Glutamatergic neuron (in vitro differentiated cells): ENCODE data around the gene TOB2. TPM values are rescaled to one million over a fixed set of nuclear protein-coding genes. Genes with fewer than 3 reads are reported as not detected.

Source experiments
- DNase-seq: peaks from one replicate; pipeline ENCODE4 v3.0.0; 2022
- H3K27ac Mint-ChIP-seq: one replicate; pipeline ENCODE4 v1.8.0; 2020; ENCODE audit warnings: mild to moderate bottlenecking, mixed read lengths, inconsistent platforms; ENCODE audit not compliant: unreplicated experiment
- H3K27me3 Mint-ChIP-seq: one replicate; pipeline ENCODE4 v1.8.0; 2020; ENCODE audit warnings: mild to moderate bottlenecking, moderate library complexity, mixed read lengths, inconsistent platforms; ENCODE audit not compliant: unreplicated experiment
- H3K36me3 Mint-ChIP-seq: one replicate; pipeline ENCODE4 v1.8.0; 2020; ENCODE audit warnings: mild to moderate bottlenecking, mixed read lengths, inconsistent platforms; ENCODE audit not compliant: unreplicated experiment
- H3K4me1 Mint-ChIP-seq: one replicate; pipeline ENCODE4 v1.8.0; 2020; ENCODE audit warnings: mild to moderate bottlenecking, low read depth, mixed read lengths, inconsistent platforms; ENCODE audit not compliant: unreplicated experiment
- H3K4me3 Mint-ChIP-seq: one replicate; pipeline ENCODE4 v1.8.0; 2020; ENCODE audit warnings: mild to moderate bottlenecking, mixed read lengths, inconsistent platforms; ENCODE audit not compliant: unreplicated experiment
- H3K9me3 Mint-ChIP-seq: one replicate; pipeline ENCODE4 v1.8.0; 2020; ENCODE audit warnings: mild to moderate bottlenecking, moderate library complexity, mixed read lengths, inconsistent platforms; ENCODE audit not compliant: unreplicated experiment
- total RNA-seq: library from RNA; stranded (reverse); fragmentation: NEBNext Ultra II Directional; extraction: Animal tissue kit (Norgen Biotek cat#: 25700); gene quantifications from one replicate; pipeline ENCODE4 v1.2.1, GENCODE V29; 2021; ENCODE audit not compliant: unreplicated experiment
- TF ChIP-seq, protein P1 (sequence below): fragments of 200-600 bp; sonication (generic); IDR thresholded peaks from one replicate; pipeline ENCODE4 v1.5.0; 2021; ENCODE audit not compliant: partially characterized antibody, unreplicated experiment

The TOB2 gene
- total RNA-seq, 1 donor from 2014 or later: 43.3 TPM

DNA sequence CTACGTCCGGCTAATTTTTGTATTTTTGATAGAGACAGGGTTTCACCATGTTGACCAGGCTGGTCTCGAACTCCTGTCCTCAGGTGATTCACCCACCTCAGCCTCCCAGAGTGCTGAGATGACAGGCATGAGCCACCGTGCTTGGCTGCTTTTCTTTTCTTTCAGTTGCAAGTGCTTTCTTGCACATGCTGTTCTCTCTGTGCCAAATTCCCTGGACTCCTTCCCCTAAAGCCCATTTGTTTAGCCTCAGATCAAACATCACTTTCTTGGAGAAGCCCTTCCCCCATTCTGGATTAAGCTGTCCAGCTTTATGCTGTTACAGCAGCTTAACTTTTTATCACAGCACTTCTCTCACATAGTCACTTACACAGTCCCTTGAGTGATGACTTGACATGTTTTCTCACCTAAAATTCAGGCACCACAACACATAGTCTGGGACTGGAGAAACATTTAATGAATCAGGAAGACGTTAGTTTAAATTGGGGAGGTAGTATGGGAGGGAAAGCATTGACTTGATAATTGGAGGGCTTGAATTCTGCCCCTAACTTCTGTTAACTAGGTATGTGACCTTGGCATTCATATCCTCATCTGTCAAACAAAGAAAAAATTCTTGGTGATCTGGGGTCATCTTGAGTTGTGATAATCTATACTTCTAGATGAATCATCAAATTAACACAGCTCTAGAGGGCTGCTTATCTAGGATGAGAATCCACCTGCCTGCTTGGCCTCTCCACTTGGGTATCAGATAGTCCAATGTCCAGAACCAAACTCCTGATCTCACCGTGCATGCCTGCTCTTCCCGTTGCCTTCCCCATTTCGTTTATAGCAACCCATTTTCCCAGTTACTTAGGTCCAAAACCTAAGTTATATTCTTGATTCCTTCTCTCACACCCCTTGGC lies 40.7 kb upstream of the TOB2 start:
- Mint-ChIP-seq H3K9me3 (peaks cover 1% of the 10 kb centered on the region), H3K27ac (peak overlapping the region; percentile 19), H3K4me1 (peaks cover 29% of the 10 kb centered on the region), H3K27me3 (peaks cover 5% of the 10 kb centered on the region), H3K4me3 (peak overlapping the region; percentile 35), H3K36me3 (no peaks in the 10 kb centered on the region)
- TF ChIP-seq, protein P1, sequence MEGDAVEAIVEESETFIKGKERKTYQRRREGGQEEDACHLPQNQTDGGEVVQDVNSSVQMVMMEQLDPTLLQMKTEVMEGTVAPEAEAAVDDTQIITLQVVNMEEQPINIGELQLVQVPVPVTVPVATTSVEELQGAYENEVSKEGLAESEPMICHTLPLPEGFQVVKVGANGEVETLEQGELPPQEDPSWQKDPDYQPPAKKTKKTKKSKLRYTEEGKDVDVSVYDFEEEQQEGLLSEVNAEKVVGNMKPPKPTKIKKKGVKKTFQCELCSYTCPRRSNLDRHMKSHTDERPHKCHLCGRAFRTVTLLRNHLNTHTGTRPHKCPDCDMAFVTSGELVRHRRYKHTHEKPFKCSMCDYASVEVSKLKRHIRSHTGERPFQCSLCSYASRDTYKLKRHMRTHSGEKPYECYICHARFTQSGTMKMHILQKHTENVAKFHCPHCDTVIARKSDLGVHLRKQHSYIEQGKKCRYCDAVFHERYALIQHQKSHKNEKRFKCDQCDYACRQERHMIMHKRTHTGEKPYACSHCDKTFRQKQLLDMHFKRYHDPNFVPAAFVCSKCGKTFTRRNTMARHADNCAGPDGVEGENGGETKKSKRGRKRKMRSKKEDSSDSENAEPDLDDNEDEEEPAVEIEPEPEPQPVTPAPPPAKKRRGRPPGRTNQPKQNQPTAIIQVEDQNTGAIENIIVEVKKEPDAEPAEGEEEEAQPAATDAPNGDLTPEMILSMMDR: no peak
- no peak for DNase-seq

DNA sequence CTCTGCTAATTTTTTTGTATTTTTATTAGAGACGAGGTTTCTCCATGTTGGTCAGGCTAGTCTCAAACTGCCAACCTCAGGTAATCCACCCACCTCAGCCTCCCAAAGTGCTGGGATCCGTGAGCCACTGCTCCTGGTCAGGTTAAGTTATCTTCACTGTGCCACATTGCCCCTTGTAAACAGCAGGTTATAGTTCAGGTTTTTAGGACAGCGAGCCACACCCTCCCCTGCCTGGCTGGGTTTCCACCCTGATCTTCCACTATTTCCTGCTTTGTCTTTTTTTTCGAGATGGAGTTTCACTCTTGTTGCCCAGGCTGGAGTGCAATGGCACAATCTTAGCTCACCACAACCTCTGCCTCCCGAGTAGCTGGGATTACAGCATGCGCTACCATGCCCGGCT lies 38.4 kb upstream of the TOB2 start:
- Mint-ChIP-seq H3K9me3 (peaks cover 3% of the 10 kb centered on the region), H3K27me3 (peaks cover 5% of the 10 kb centered on the region), H3K4me1 (peaks cover 45% of the 10 kb centered on the region), H3K4me3 (no peak overlapping the region), H3K27ac (no peak overlapping the region), H3K36me3 (no peaks in the 10 kb centered on the region)
- TF ChIP-seq, protein P1: no peak
- no peak for DNase-seq

DNA sequence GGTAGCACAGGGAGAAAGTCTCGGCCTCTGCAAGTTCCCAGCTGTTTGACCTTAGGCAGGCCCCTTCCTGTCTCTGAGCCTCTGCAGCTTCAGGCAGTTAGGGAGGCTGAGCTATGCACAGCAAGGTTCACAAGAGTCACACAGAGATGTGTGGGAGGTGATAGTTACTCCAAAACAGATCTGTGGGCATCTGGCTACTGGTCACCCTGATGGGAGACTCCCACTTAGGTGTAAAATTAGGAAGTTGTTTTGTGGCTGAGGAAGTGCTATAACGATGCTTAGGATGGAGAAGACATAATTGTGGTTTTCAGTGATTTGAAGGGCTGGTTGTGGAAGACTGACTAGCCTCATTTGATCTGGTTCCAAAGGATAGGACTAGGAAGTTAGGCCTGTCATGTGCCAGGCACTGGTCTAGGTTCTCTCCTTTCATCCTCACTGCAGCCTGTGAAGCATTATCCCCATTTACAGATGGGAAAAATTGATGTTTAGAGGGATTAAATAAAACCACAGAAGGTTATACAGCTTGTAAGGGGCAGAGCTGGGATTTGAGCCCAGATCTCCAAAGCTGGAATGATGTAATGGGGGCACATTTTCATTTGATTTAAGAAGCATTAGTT lies 35.8 kb upstream of the TOB2 start:
- peaks cover 9% of the 10 kb centered on the region for H3K27me3 Mint-ChIP-seq
- H3K27ac Mint-ChIP-seq: peak overlapping the region; percentile 93
- no peak for DNase-seq
- TF ChIP-seq, protein P1: no peak
- H3K4me1 Mint-ChIP-seq: peaks cover 48% of the 10 kb centered on the region
- H3K4me3 Mint-ChIP-seq: no peak overlapping the region
- no peaks in the 10 kb centered on the region for H3K36me3 Mint-ChIP-seq
- H3K9me3 Mint-ChIP-seq: peaks cover 5% of the 10 kb centered on the region

DNA sequence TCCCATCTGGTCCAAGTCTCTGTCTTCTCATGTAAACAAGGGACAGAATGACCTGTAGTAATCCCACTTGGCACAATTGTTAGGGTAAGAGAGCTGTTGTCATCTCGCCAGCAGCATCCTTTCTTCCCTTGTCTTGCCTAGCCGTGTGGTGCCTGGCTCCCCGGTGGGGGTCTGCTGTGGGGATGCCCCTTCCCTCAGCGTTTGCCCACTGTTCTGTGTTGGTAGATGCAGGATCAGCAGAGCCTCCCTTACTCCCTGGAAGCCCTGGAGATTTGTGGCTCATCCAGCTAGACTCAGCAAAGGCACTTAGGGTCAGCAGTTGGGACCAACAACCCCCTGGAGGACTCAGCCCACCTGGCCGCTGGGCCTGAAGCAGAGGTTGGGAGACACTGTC lies 35.3 kb upstream of the TOB2 start:
- H3K36me3 Mint-ChIP-seq: no peaks in the 10 kb centered on the region
- peaks cover 44% of the 10 kb centered on the region for H3K4me1 Mint-ChIP-seq
- DNase-seq: no peak
- H3K9me3 Mint-ChIP-seq: peaks cover 5% of the 10 kb centered on the region
- TF ChIP-seq, protein P1: no peak
- H3K27me3 Mint-ChIP-seq: peaks cover 9% of the 10 kb centered on the region
- H3K4me3 Mint-ChIP-seq: no peak overlapping the region
- peak overlapping the region; percentile 93 for H3K27ac Mint-ChIP-seq

DNA sequence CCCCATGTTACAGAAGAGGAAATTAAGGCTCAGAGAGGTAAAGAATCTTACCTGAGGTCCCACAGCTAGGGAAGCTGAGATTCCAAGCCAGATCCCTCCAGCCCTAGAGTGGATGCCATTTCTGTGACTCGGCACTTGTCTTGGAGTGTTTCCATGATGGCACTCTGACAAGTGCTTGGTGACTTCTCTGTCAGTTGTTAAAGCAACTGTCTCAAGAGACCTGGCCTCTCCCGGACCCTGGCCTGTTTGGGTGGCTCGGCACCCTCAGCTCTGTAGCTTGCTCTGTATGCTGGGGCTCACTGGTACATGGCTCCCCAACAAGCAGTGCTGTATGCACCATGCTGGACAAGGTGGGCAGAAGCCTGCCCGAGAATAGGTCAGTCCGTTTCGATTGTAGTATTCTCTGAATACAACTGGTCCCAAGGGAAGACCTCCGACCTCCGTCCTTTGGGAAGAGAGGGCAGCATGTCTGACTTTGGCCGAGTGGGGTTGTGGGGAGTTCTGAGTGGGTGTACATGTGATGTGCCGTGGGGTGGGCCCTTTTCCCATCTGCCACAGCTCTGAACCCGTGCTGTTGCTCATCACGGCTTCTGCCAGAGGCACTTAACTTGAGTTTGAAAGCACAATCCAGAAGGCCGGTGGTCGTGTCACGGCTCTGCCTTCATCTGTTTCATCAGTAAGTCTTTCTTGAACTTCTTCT lies 34.7 kb upstream of the TOB2 start:
- Mint-ChIP-seq H3K4me1 (peaks cover 41% of the 10 kb centered on the region), H3K27me3 (peaks cover 7% of the 10 kb centered on the region), H3K9me3 (peaks cover 5% of the 10 kb centered on the region), H3K4me3 (no peak overlapping the region), H3K27ac (peak overlapping the region; percentile 93), H3K36me3 (no peaks in the 10 kb centered on the region)
- TF ChIP-seq, protein P1: no peak
- DNase-seq: no peak
